ENCODE measurements around the gene DPYD.

- TF ChIP-seq, protein P1, sequence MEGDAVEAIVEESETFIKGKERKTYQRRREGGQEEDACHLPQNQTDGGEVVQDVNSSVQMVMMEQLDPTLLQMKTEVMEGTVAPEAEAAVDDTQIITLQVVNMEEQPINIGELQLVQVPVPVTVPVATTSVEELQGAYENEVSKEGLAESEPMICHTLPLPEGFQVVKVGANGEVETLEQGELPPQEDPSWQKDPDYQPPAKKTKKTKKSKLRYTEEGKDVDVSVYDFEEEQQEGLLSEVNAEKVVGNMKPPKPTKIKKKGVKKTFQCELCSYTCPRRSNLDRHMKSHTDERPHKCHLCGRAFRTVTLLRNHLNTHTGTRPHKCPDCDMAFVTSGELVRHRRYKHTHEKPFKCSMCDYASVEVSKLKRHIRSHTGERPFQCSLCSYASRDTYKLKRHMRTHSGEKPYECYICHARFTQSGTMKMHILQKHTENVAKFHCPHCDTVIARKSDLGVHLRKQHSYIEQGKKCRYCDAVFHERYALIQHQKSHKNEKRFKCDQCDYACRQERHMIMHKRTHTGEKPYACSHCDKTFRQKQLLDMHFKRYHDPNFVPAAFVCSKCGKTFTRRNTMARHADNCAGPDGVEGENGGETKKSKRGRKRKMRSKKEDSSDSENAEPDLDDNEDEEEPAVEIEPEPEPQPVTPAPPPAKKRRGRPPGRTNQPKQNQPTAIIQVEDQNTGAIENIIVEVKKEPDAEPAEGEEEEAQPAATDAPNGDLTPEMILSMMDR (IDR thresholded peaks at IDR 0.05 in 2 of 3, conservative IDR thresholded peaks at IDR 0.05 in 1 of 3; ENCODE audit: insufficient read depth in 2 of 3, low read depth in 1 of 3, low read length in 3 of 3): no peak
- TF ChIP-seq SAP30 (IDR thresholded peaks at IDR 0.05; ENCODE audit: borderline replicate concordance, insufficient read depth, low read depth, low read length, poor library complexity, severe bottlenecking) (no peak), MAFK (IDR thresholded peaks at IDR 0.05; ENCODE audit: low read length) (no peak), RUNX1 (IDR thresholded peaks at IDR 0.05; ENCODE audit: low read depth) (no peak), CHD1 (IDR thresholded peaks at IDR 0.05; ENCODE audit: low read length) (no peak), ZZZ3 (IDR thresholded peaks at IDR 0.05) (no peak), ZFP36 (IDR thresholded peaks at IDR 0.05; ENCODE audit: low read depth, low read length, partially characterized antibody) (no peak), FIP1L1 (IDR thresholded peaks at IDR 0.05; ENCODE audit: low read depth, low read length, poor library complexity, severe bottlenecking) (no peak), POLR2AphosphoS5 (IDR thresholded peaks at IDR 0.05; ENCODE audit: control insufficient read depth, insufficient read depth, low read depth, low read length) (no peak), RNF2 (IDR thresholded peaks at IDR 0.05) (no peak), RBM34 (IDR thresholded peaks at IDR 0.05; ENCODE audit: borderline replicate concordance, insufficient read depth, low read length) (no peak)
- TF ChIP-seq, protein P2, sequence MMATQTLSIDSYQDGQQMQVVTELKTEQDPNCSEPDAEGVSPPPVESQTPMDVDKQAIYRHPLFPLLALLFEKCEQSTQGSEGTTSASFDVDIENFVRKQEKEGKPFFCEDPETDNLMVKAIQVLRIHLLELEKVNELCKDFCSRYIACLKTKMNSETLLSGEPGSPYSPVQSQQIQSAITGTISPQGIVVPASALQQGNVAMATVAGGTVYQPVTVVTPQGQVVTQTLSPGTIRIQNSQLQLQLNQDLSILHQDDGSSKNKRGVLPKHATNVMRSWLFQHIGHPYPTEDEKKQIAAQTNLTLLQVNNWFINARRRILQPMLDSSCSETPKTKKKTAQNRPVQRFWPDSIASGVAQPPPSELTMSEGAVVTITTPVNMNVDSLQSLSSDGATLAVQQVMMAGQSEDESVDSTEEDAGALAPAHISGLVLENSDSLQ (IDR thresholded peaks at IDR 0.05): no peak
- TF ChIP-seq, protein P3, sequence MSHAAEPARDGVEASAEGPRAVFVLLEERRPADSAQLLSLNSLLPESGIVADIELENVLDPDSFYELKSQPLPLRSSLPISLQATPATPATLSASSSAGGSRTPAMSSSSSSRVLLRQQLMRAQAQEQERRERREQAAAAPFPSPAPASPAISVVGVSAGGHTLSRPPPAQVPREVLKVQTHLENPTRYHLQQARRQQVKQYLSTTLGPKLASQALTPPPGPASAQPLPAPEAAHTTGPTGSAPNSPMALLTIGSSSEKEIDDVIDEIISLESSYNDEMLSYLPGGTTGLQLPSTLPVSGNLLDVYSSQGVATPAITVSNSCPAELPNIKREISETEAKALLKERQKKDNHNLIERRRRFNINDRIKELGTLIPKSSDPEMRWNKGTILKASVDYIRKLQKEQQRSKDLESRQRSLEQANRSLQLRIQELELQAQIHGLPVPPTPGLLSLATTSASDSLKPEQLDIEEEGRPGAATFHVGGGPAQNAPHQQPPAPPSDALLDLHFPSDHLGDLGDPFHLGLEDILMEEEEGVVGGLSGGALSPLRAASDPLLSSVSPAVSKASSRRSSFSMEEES (CRISPR knock-in tag; IDR thresholded peaks at IDR 0.05): no peak
Measured at GRCh38 chr1:97088391-97088790, 832.4 kb downstream of the DPYD start.
